ENCODE results near the gene PDRG1. TPM values are rescaled to one million over a fixed set of nuclear protein-coding genes. Genes with fewer than 3 reads are reported as not detected.

PDRG1 gene
- total and polyA plus RNA-seq, 8 donors: 0.58 to 18.6 (median 2.8) TPM; not detected in 1

- intact Hi-C loops (cut with DNase I; ENCODE audit: low total_unique reads): no loop called here
- DNase-seq: no peak
- no peaks in the 10 kb centered on the region for H3K36me3 ChIP-seq
- H3K4me3 ChIP-seq: no peak overlapping the region
- 28 to 50% (median 35%) methylated on average over 4 of the region's 4 CpGs for whole genome bisulfite sequencing, 5 donors
- no peak overlapping the region for H3K27ac ChIP-seq
- peaks cover 0 to 57% (median 28%) of the 10 kb centered on the region in 3 donors for H3K27me3 ChIP-seq
- no peaks in the 10 kb centered on the region for H3K9me3 ChIP-seq
- H3K4me1 ChIP-seq: peaks cover 0 to 11% (median 8%) of the 10 kb centered on the region in 4 donors
- TF ChIP-seq POLR2AphosphoS5 (IDR thresholded peaks at IDR 0.05) (no peak), CTCF (IDR thresholded peaks at IDR 0.05) (no peak), EP300 (IDR thresholded peaks at IDR 0.05) (no peak), POLR2A (IDR thresholded peaks at IDR 0.05) (no peak)
These were observed 20.7 kb upstream of the PDRG1 start for GRCh38 chr20:31972471-31973021.

GRCh38 chr20:31969991-31970390, 18.1 kb upstream of the PDRG1 start:
- Histone ChIP-seq H3K4me1 (peaks cover 0 to 13% (median 8%) of the 10 kb centered on the region in 4 donors), H3K27me3 (peaks cover 0 to 79% (median 43%) of the 10 kb centered on the region in 3 donors)

GRCh38 chr20:31968291-31969126, 16.7 kb upstream of the PDRG1 start:
- H3K27ac ChIP-seq: no peak overlapping the region
- 3 to 11% (median 5%) methylated on average over 10 to 57 of the region's 57 CpGs for WGBS, 5 donors
- no peaks in the 10 kb centered on the region for H3K9me3 ChIP-seq
- H3K4me3 ChIP-seq: peak overlapping the region in 3 of 4 donors; percentile 25 to 43 (median 41)
- no peaks in the 10 kb centered on the region for H3K36me3 ChIP-seq
- DNase-seq: peak; percentile 63 to 93
- peaks cover 0 to 13% (median 8%) of the 10 kb centered on the region in 4 donors for H3K4me1 ChIP-seq
- peaks cover 0 to 81% (median 41%) of the 10 kb centered on the region in 3 donors for H3K27me3 ChIP-seq
- TF ChIP-seq POLR2A (IDR thresholded peaks at IDR 0.05) (no peak), CTCF (IDR thresholded peaks at IDR 0.05) (no peak), EP300 (IDR thresholded peaks at IDR 0.05) (no peak), POLR2AphosphoS5 (IDR thresholded peaks at IDR 0.05) (no peak)
- intact Hi-C loops (cut with DNase I; ENCODE audit: low total_unique reads): no loop called here

More at GRCh38 chr20:31969991-31970390, 18.1 kb upstream of the PDRG1 start:
- H3K27ac ChIP-seq: no peak overlapping the region
- no peak overlapping the region for H3K4me3 ChIP-seq
- intact Hi-C loops (cut with DNase I; ENCODE audit: low total_unique reads): no loop called here
- 45 to 59% (median 56%) methylated on average over 5 of the region's 5 CpGs for WGBS, 5 donors
- no peak for TF ChIP-seq POLR2AphosphoS5 (IDR thresholded peaks at IDR 0.05)
- TF ChIP-seq EP300 (IDR thresholded peaks at IDR 0.05): no peak
- no peak for TF ChIP-seq POLR2A (IDR thresholded peaks at IDR 0.05)
- no peak for TF ChIP-seq CTCF (IDR thresholded peaks at IDR 0.05)
- no peaks in the 10 kb centered on the region for H3K36me3 ChIP-seq
- H3K9me3 ChIP-seq: no peaks in the 10 kb centered on the region
- DNase-seq: no peak

- peaks cover 0 to 13% (median 8%) of the 10 kb centered on the region in 4 donors for H3K4me1 ChIP-seq
- 0 to 3% (median 3%) methylated on average over 20 to 36 of the region's 38 CpGs for WGBS, 5 donors
- no peak within 1 kb of the TSS for H3K27ac ChIP-seq
- TF ChIP-seq POLR2AphosphoS5 (IDR thresholded peaks at IDR 0.05) (no peak), POLR2A (IDR thresholded peaks at IDR 0.05) (no peak), EP300 (IDR thresholded peaks at IDR 0.05) (no peak), CTCF (IDR thresholded peaks at IDR 0.05) (no peak)
- peaks cover 0 to 84% (median 45%) of the 10 kb centered on the region in 3 donors for H3K27me3 ChIP-seq
- DNase-seq: peak in 1 of 2 donors; percentile 64
- no peaks in the 10 kb centered on the region for H3K36me3 ChIP-seq
- intact Hi-C loops (cut with DNase I; ENCODE audit: low total_unique reads): no loop called here
- no peaks in the 10 kb centered on the region for H3K9me3 ChIP-seq
- H3K4me3 ChIP-seq: peak within 1 kb of the TSS; percentile 18 to 43 (median 33)
These were observed 16.0 kb upstream of the PDRG1 start, which contains the start of gene XKR7 for GRCh38 chr20:31967830-31968249. XKR7 (plus strand) TSS chr20:31968151; CDS start chr20:31968176, 25 bp downstream.
